ENCODE measurements around the gene ACOT12.

DNA sequence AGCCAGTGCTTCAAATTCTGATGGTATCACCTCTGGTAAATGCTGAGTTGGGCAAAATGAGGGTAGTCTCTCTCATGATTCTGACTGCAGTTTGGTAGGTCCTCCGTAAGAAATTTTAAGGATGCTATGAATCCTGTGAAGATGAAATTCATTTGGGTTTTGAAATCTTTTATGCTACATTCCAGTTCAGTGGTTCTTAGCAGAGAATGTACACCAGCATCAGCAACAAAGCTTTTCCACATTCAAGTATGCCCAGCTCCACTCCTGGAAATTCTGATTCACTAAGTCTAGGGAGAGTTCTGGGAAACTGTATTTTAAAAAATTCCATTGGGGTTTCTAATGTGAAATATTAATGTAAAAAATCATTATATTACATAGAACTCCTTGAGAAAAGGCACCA, 33.6 kb upstream of the ACOT12 start:
- TF ChIP-seq EZH2 (IDR thresholded peaks at IDR 0.05; ENCODE audit: insufficient read depth, poor library complexity, severe bottlenecking) (no peak), EZH2phosphoT487 (IDR thresholded peaks at IDR 0.05; ENCODE audit: insufficient read depth, low read depth) (no peak)

All from GM23248 (cell line).